Renal cortex interstitium (tissue), 11 donors: ENCODE results near the gene LILRA5. TPM values are rescaled to one million over a fixed set of nuclear protein-coding genes. Genes with fewer than 3 reads are reported as not detected.
"Not testable (repeated sequence)": the region's sequence is repeated elsewhere in the genome, so short reads cannot be mapped to it uniquely, and the experiment has no call there.

Source experiments
- DNase-seq, 11 donors: peaks; one replicate each; pipeline ENCODE4 v3.0.0-alpha.2; 2013; ENCODE audit warnings: low read depth in 9 of 11, low spot score in 4 of 11; ENCODE audit errors: extremely low read depth in 1 of 11
- polyA plus RNA-seq, 3 donors: library from polyadenylated mRNA; unstranded; fragments of 120-200 nt; gene quantifications; one replicate each; pipeline ENCODE4 v1.2.1, GENCODE V29; 2013; ENCODE audit not compliant: insufficient read length in 3 of 3

The LILRA5 gene
- polyA plus RNA-seq, 3 donors = 0.42 to 1.7 (median 0.70) TPM

DNA sequence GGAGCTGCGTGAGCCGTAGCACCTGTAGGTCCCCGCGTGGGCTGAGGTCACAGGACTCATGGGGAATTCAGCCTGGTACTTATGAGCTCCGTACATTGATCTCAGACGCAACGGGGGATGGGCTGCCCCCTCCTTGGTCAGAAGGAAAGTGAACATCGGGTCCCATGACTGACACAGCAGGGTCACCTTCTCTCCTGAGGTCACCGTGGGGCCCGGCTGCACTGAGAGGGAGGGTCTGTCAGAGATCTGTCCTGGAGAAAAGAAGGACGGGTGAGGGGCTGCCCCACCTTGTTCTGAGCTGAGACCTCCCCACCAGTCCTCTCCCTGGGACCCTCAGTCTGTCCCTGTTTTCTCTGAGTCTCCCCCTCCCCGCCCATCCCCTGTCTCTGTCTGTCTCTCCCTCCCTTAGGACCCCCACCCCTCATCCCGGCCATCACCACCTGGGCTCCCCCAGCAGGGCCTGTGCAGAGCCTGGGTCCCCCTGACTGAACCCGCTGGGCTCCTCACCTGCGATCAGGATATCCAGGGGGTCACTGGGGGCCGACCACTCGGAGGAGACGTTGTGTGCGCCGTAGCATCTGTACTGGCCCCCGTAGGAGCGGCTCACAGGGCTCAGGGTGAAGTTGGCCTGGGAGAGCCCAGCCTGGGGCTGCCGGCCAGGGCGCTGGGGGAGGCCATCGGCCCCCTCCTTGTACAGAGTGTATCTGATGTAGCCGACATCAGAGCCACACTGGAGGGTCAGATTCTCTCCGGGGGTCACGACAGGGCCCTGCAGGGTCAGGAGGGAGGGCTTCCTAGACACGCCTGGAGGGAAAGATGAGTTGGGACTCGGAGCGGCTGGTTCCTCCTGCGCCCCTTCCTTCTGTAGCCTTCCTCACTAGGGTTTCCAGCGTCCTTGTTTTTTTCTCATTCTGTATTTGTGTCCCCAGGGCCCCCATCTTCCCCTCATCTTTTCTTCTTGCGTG, 24.2 kb upstream of the LILRA5 start:
- DNase-seq = no peak

DNA sequence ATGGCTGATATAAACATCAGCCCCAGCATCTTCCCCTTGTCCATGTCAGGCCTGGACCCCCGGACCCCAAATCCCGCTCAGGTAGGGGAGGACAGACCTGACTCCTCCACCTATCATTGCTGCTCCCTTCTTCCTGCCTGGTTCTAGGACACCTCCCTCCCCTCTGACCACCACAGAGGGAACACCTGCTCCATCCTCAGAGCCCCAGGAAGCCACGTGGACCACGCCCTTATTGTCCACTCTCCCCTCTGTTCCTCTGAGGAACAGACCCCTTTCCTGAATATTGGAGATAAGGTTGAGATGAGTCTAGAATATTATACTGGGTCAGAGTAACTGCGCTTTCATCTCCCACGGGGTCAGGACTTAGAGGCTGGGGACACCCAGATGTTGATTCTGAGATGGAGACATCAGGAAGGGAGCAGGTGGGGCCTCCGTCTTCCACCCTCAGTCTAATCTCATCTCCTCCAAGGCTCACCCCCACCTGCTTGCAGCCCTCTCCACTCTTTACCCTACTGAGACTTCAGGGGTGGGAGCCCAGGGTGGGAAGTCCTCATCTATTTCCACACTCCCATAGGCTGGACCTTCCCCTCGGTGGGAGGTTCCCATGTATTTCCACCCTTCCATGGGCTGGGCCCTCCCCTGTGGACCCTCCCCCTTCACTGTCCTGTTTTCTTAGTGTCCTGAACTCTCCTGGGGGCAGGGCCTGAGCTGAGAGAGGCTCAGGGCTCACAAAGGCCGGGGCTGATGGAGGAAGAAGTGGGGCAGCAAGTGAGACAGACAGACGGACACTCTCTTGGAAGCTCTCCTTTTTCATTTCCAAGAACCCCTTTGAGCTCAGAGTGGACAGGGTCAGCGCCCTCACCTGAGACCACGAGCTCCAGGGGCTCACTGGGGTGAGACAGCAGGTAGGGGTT, 23.3 kb upstream of the LILRA5 start:
- DNase-seq = no peak

DNA sequence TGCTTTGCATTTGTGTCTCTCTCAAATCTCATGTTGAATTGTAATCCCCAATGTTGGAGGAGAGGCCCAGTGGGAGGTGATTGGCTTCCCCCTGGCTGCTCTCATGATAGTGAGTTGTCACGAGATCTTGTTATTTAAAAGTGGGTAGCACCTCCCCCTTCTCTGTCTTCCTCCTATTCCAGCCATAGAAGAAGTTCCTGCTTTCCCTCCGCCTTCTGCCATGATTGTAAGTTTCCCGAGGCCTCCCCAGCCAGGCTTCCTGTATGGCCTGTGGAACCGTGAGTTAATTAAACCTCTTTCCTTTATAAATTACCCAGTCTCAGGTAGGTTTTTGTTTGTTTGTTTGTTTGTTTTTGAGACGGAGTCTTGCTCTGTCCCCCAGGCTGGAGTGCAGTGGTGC, 22.2 kb upstream of the LILRA5 start:
- no peak for DNase-seq

DNA sequence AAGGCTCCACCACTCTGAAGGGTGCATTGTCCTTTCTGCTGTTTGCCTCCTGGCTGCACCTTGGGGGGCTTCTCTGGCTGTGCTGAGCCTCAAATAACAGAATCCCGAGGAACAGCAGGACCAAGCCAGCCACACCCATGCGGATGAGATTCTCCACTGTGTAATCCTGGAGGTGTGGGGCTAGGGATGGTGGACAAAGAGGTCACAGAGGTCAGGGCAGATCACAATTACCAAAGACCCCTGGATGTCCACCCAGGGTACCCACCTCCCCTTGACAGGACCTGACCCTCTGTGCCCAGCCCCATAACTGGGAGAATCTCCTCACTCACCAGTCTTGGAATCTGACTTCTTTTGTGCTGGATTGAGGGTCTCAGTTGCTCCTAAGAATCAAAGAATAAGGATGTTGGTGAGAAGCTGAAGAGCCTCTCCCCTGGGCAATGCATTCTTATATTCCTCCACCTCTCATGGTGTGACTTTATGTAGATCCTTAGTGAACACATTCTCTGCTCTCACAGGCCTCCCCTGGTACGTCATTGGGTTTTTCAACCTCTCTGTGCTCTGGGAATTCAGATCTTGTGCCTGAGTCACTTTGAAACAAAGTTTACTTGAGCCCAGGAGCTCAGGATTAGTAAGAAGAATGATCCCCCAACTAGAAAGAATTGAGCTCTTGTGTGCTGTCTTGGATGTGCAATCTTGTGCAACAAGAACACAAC, 20.8 kb upstream of the LILRA5 start:
- no peak for DNase-seq

DNA sequence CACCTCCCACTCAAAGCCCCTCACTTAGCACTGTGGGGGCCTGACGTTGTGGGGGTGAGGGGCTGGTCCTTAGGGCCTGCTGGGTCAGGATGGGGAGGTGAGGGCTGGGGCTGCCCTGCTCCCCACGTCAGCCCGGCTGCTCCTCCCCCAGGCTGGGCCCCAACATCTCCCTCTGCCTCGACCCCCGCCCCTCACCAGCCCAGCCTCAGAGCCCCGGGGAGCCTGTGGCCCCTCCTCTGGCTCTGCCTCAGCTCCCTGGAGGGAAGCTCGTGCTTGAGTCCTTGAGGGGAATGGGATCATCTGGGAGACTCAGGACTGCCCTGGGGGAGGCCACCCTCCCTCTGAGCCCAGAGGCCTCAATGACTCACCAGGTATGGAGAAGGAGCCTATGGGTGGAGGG, 19.2 kb upstream of the LILRA5 start:
- DNase-seq = no peak

DNA sequence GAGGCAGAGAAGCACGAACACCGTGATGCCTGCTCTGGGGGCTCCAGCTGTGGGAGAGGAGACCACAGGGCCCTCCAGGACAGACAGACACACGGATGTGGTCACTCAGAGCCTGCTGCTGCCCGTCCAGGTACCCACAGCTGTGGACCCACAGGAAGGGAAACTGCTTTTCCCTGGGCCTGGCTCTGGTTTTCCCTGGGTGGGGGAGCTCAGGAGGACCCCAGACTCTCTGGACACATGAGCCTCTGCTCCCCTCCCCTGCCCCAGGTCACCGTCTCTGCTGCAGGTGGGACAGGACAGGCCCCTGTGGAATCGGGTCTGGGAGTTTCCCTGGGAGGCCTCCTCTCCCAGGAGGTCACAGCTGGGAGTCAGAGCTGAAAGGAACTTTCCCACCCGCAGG, 18.7 kb upstream of the LILRA5 start:
- no peak for DNase-seq

DNA sequence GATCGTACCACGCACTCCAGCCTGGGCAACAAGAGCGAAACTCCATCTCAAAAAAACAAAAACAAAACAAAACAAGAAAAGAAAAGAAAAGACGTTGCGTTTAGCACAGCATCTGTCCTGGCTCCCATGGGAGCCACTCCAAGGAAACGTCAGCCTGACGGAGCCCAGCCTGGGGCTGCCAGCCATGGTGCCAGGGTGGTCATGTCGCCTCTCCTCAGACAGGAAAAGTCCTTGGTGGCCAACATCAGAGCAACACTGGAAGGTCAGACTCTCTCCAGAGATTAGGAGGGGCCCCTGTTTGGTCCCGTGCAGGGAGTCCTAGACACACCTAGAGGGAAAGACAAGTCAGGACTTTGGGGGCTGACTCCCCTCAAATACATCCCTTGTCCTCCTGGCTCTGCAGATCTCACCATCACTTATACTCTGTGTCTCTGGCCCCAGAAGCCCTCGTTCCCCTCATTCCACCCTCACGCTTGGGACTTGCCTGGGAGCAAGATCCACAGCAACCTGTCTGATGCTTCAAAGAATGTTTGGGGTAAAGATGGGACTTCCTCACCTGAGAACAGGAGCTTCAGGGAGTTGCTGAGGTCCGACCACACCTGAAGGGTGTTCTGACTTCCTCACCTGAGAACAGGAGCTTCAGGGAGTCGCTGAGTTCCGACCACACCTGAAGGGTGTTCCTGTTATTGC, 16.7 kb upstream of the LILRA5 start:
- no peak for DNase-seq

DNA sequence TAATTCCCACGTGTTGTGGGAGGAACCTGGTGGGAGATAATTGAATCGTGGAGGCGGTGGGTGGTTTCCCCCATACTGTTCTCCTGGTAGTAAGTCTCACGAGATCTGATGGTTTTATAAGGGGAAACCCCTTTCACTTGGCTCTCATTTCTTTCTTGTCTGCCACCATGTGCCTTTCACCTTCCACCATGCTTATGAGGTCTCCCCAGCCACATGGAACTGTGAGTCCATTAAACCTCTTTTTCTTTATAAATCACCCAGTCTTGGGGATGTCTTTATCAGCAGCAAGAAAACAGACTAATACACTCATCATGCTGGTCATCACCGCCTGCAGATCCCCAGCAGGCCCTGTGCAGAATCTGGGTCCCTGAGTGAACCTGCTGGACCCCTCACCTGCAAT, 15.8 kb upstream of the LILRA5 start:
- DNase-seq = not testable (repeated sequence)

DNA sequence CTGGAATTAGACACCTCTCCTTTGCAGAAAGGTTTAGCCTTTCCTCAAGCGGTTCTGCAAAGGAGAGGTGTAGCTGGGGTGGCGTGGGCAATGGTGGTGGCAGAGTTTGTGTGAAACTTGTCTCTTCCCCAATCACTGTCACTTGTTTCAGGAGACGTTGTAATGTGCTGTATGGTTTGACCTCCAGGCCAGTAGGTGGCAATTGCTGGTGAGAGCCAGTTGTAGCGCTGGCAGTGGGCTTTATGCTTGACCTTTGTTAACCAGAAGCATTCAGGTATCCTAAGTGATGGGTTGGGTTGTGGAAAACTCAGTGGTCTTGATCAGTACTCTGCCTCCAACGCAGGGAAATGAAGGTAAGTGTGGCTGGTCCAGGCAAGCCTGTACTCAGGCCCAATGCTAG, 12.7 kb upstream of the LILRA5 start:
- no peak for DNase-seq

DNA sequence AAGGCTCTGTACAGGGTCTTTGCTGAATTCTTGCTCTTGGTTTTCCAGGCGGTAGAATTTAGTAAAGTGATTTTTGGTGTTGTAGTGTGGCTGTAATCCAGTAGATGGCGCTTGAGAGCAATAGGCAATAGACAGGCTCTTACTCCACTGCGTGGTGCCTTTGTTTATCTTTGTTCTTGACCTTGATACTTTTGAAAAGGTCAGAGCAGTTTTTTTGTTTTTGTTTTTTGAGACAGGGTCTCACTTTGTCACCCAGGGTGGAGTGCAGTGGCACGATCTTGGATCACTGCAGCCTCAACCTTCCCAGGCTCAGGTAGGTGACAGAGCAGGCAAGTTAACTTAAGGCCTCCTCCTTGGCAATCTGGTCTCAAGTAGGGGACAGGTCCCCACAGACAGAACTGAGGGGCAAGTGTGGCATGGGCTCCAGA, 12.2 kb upstream of the LILRA5 start:
- peak; percentile 8 to 38 (median 20) for DNase-seq

DNA sequence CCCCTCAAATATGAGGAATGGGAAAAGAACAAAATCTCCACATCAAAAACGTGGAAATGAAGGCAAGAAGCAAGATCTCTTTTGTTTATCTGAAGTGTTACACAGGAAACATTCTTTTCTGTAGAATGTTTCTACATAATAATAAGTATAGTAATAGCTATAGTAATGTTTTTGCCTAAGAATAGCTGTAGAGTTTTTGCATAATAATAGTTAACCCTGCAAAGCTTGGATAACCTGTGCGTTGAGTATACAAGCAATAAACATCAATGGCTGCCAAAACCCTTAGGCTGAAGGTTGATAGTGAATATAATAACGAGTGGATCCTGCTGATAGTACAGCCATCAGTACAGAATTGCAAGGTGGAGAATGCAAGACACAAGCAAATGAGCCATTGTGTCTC, 11.1 kb upstream of the LILRA5 start:
- no peak for DNase-seq

DNA sequence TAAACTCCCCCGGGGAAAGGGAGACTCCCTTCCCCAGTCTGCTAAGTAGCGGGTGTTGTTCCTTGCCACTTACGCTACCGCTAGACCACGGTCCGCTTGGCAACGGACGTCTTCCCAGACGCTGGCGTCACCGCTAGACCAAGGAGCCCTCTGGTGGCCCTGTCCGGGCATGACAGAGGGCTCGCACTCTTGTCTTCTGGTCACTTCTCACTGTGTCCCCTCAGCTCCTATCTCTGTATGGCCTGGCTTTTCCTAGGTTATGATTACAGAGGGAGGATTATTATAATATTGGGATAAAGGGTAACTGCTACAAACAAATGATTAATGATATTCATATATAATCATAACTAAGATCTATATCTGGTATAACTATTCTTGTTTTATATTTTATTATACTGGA, 10.0 kb upstream of the LILRA5 start:
- not testable (repeated sequence) for DNase-seq

DNA sequence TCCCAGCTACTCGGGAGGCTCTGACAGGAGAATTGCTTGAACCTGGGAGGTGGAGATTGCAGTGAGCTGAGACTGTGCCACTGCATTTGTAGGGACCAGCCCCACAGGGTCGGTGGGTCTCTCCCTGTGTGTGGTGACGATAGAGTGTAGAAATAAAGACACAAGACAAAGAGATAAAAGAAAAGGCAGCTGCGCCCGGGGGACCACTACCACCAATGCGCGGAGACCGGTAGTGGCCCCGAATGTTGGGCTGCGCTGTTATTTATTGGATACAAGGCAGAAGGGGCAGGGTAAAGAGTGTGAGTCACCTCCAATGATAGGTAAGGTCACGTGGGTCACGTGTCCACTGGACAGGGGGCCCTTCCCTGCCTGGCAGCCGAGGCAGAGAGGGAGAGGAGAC, 9.3 kb upstream of the LILRA5 start:
- DNase-seq = not testable (repeated sequence)

DNA sequence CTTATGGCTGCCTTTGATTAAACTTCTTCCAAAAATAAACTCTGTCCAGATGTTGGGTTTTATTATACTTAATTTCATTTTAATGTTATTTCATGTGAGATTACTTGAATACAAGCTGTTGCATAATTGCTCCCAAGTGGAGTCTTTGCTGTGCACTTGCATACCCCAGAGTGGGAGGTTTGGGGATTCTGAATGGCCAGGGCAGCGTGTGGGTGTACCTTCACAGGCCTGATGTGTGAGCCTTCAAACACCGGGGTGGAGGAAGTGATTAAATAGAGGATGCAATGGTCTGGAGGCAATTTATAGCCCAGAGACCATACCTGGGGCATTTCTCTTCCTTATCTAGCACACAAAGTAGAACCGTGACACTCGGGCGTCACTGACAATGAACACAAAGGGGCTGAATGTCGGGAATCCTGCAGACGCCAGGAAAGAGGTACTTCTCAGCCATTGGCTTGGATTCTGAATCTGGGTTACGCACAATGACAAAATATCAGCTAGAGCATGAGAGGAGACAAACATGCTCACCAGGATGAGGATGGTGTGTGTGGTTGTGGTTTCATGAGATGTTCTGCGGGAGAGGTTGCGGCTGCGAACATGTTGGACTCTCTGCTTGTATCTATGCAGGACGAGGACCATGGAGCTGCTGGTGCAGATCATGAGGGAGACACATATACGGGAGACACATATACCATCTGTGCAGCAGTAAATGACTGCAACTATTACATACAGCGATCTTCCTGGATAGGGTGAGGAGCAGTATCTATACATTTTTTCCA, 7.1 kb upstream of the LILRA5 start:
- DNase-seq = peak in 1 of 11 donors; percentile 8

DNA sequence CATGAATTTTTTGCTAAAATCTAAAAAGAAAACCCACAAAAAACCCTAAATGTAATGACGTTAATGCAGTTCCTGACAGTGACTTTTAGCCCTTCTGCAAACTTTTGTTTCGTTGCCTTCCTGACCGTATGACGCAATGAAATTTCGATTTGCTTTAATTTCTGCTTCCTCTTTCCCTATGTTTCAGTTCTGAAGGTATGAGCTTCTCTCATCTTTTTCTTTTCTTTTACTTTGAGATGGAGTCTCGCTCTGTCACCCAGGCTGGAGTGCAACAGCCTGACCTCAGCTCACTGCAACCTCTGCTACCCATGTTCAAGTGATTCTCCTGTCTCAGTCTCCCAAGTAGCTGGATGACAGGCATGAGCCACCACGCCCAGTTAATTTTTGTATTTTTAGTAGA, 6.1 kb upstream of the LILRA5 start:
- no peak for DNase-seq

DNA sequence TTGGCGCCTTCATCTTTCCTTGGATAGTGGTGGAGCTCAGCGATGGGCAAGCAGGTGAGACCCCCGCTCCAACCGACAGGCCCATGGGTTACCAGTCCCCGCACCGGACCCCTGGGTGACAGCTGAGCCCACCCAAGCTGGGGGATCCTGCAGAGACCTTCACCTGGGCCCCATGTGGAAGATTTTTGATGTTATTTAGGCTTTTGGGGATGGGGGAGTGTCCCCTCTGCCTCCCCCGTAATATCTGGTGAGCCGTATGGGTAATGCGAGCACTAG, 4.9 kb upstream of the LILRA5 start:
- DNase-seq = no peak

DNA sequence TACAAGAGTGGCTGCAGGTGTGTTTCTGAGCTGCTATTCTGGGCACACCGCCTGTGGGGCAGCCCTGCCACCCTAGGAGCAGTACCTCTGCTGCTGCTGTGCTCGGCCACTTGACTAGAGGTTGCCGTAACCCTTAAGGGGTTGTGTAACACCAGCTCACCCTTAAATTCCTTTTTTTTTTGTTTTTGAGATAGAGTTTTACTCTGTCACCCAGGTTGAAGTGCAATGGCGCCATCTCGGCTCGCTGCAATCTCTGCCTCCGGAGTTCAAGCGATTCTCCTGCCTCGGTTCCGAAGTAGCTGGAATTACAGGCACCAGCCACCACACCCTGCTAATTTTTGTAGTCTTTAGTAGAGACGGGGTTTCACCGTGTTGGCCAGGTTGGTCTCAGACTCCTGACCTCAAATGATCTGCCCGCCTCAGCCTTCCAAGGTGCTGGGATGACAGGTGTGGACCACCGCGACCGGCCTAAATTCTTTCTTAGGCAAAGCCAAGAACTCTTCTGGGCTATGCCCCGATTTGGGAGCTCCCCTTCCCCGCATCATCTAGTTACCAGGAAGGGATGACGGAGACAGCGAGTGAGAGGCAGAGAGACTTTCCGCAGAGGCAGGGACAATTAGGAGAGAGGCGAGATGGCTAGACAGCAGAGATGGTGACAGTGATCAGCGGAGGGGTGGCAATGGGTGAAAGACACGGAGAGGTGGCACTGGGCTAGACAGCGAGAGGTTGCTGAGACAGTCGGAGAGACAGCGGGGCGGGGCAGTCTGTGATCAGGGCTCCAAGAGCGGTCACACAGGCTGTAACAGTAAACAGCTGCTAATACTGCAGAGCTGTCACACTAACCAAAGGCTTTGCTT, 4.4 kb upstream of the LILRA5 start:
- DNase-seq = no peak
